ENCODE data around the gene METTL22.

GRCh38 chr16:8689686-8690085, 68.2 kb downstream of the METTL22 start:
- TF ChIP-seq, protein P1, sequence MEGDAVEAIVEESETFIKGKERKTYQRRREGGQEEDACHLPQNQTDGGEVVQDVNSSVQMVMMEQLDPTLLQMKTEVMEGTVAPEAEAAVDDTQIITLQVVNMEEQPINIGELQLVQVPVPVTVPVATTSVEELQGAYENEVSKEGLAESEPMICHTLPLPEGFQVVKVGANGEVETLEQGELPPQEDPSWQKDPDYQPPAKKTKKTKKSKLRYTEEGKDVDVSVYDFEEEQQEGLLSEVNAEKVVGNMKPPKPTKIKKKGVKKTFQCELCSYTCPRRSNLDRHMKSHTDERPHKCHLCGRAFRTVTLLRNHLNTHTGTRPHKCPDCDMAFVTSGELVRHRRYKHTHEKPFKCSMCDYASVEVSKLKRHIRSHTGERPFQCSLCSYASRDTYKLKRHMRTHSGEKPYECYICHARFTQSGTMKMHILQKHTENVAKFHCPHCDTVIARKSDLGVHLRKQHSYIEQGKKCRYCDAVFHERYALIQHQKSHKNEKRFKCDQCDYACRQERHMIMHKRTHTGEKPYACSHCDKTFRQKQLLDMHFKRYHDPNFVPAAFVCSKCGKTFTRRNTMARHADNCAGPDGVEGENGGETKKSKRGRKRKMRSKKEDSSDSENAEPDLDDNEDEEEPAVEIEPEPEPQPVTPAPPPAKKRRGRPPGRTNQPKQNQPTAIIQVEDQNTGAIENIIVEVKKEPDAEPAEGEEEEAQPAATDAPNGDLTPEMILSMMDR (IDR thresholded peaks at IDR 0.05 in 8 of 11, conservative IDR thresholded peaks at IDR 0.05 in 3 of 11) = no peak
- TF ChIP-seq POLR2A (IDR thresholded peaks at IDR 0.05) (no peak), POLR2AphosphoS5 (IDR thresholded peaks at IDR 0.05) (no peak)
